UCSD-AML1 (cell line): ENCODE data around the gene NR2C2.
A peak's percentile ranks its signal among the peaks of the same experiment; 100 is the strongest.

Experiments used
- DNase-seq: peaks from one replicate; lab custom pipeline; 2025; ENCODE audit not compliant: unreplicated experiment; lab: John Stamatoyannopoulos, UW

Gene NR2C2

GRCh38 chr3:14921034-14921616, 26.3 kb upstream of the NR2C2 start:
- peak; percentile 82 for DNase-seq

DNA sequence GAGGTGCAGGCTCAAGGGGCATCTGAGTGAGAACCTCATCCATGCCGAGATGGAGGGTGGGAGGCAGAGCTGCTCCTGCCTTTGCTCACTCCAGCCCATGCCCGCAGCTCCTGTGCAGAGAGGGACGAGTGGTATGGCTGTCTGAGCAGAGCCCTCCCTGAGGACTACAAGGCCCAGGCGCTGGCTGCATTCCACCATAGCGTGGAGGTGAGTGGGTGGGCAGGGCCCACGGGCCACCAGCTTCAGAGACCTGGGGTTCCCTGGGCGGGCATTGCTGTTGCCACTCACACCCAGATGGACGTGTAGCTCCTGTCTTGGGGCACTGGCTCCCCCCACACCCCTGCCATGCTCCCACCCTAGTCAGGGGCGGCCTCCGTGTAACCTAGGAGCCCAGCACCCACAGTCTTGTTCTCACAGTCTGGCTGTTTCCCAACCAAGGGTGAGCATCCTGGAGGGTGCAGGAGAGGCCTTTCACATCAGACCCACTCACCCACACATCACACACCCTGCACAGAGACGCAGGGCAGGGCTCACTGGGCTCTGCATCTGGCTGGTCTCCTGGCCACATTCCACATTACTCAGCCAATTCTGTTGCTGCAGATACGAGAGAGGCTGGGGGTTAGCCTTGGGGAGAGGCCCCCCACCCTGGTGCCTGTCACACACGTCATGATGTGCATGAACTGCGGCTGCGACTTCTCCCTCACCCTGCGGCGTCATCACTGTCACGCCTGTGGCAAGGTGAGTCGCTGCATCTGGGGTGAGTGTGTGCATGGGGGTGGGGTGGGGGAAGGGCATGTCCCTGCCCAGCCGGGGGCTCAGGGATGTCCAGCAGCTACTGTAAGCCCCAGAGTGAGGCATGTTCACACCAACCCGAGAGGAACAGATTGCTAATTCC, 25.3 kb upstream of the NR2C2 start:
- DNase-seq = no peak

DNA sequence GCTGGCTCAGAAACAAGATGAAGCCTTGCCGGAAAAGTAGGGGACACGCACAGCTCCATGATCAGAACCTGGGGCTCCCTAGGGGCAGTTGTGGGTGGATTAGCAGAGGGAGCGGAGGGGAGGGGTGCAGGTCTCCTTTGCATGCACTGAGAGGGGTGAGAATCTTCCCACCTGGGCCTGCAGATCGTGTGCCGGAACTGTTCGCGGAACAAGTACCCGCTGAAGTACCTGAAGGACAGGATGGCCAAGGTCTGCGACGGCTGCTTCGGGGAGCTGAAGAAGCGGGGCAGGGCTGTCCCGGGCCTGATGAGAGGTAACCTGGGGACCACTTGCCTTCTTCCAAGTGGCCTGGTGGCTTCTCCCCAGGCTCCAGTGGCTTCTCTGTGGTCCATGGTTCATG, 24.5 kb upstream of the NR2C2 start:
- DNase-seq = no peak

- DNase-seq = no peak
Observed at GRCh38 chr3:14923476-14923875, 23.9 kb upstream of the NR2C2 start.

- DNase-seq = no peak
Observed at GRCh38 chr3:14925729-14926591, 21.4 kb upstream of the NR2C2 start.

DNA sequence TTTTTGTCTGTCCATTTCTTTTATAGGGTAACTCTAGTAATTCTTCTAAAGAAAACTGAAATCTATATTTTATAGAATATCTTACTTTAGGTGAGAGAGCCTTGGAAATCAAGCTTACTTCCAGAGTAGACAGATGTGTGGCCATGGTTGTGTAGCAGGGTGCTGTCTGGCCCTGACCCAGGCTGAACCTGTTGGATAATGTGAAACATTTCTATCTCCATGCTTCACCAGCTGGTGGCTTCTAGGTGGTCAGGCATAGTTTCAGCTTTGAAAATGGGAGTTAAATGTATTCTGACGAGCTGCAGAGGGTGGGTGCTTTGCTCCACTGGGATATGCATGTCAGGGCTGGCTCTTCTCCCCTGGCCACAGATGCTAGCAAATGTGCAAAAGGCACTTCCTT, 20.8 kb upstream of the NR2C2 start:
- no peak for DNase-seq

- DNase-seq = no peak
Observed at GRCh38 chr3:14927308-14927707, 20.1 kb upstream of the NR2C2 start.

- DNase-seq = no peak
Observed at GRCh38 chr3:14929310-14930074, 17.9 kb upstream of the NR2C2 start.

DNA sequence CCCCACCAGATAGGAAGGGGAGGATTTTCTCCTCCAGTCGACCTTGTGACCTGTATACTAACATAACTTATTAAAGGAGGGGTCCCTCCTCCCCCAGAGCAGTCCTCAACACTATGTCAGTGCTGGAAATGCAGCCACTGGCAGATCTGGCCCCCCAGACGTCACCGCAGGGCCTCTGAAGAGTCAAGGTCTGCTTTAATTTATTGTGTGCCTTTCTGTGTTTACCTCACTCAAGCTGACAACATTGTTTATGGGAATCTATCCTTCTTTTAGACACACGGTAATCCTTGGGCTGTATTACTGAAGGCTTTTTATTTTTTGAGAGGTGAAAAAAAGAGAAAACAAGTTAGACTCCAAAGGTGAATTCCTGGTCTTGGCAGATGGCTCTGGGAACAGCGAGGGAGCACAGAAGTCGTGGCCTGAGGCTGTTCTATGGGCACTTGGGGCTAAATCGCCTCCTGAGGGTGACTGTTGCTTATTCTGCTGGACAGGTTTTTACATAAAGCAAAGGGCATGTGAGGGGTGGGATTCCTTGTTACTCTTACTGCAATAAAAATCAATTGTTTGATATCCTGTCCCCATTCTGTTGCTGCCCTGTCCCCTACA, 13.5 kb upstream of the NR2C2 start:
- no peak for DNase-seq

DNA sequence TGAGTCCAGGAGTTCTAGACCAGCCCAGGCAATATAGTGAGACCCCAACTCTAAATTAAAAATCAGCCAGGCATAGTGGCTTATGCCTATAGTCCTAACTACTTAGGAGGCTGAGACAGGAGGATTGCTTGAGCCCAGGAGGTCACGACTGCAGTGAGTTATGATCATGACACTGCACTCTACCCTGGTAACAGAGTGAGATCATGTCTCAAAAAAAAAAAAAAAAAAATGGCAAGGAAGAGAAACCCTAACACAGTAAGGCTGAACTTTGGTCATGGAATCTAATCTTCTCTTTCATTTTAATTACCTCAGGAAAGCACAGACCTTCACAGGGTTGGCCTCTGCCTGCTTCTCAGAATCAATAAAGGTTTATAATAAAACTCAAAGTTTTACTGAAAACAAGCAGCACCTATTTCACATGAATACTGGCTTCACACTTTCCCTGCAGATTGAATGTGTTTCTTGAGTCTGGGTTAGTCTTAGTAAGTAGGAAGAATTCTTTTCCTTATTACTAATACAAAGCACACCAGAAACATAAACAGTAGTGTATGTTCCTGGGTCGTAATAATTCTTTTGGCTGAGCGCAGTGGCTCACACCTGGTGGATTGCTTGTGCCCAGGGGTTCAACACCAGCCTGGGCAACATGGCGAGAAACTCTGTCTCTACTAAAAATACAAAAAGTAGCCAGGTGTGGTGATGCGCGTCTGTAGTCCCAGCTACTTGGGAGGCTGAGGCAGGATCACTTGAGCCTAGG, 11.6 kb upstream of the NR2C2 start:
- no peak for DNase-seq

DNA sequence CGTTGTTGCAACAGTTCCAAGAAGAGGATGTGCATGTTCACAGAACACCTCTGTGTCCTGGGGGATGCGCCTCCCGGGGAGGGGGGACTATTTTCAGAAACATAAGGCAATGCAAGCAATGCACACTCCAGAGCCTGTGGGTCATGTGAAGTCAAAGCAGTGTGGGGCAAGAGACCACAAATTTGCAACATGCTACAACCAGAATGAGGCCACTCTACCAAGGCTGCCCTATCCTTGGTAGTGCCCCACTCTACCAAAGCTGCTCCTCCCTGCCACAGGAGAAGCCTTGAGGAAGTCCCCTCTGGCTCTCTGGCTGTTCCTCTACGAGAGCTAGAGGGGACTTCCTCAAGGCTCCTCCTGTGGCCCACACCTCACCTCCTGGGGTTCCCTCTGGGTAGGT, 8.4 kb upstream of the NR2C2 start:
- no peak for DNase-seq

GRCh38 chr3:14941871-14942270, 5.5 kb upstream of the NR2C2 start:
- DNase-seq = no peak

DNA sequence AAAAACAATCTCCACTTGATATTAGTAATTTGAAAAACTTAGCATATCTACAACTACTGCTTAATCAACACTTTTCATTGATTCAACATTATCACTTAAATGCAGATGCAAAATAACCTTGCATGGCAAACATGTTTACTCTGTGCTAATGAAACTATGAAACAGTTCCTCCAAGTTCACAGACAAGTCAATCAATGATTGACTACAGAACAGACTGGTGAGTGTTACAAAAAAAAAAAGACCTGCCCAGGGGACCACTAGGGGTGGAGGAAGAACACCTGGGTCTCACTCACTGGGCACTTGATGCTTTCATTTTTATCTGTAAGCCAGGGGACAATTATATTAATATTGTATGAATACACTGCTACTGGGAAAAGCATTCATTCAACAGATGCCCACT, 4.3 kb upstream of the NR2C2 start:
- DNase-seq = no peak

GRCh38 chr3:14946236-14946635, 1.1 kb upstream of the NR2C2 start:
- no peak for DNase-seq

GRCh38 chr3:14946739-14947099, 664 bp upstream of the NR2C2 start:
- no peak for DNase-seq

GRCh38 chr3:14947886-14948608, 664 bp downstream of the NR2C2 start:
- DNase-seq = peak; percentile 96

DNA sequence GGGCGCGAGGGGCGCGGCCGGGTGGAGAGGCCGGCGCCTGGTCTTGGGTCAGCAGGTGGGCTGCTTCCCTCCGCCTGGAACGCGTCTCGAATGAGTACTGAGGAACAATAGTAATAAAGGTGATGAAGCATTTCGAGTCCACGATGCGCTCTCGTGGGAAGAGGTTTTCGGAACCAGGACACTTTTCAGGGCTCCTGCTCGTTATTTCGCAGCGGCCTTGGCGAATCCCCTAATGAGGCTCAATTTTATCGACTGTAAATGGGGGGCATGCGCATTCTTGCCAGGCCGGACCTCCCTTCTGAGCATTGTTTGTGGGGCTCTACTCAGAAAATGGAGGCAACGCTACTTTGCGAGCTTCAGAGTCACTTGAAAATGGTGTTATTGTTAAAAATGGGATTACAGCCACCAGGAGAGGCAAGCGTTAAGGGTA, 1.2 kb downstream of the NR2C2 start:
- no peak for DNase-seq

DNA sequence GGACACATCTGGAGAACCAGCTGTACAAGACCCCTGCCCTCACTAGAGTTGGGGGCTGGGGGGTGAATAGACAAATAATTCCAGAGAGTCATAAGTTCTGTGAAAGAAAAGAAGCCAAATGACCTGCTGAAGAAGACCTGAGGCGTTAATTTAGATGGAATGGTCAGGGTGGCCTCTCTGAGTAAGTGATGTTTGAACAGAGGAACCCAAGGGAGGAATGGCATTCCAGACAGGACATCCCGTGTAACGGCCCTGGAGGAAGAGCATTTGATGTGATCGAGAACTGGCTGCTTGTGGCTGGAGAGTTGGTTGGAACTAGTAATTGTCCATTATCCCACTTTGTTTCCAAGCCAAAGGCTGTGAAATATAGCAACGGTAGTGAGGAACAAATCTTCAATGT, 1.7 kb downstream of the NR2C2 start:
- DNase-seq = no peak

DNA sequence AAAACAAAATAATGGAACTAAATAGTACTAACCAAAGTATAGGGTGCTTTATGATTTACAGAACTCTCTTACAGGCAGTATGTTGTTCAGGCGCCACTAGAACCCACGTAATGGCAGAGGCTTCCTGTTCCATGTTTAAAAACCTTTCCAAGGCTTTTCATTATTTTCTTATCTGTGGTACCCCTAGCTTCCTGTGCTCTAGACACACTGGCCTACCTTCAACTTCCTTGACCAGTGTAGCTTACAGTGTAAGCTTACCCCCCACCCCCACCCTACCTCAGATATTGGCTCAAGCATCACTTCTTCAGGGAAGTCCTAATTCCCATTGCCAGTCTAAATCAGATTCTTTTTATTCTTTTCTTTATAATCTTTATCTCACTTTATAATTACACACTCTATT, 2.9 kb downstream of the NR2C2 start:
- DNase-seq = no peak
